GM18505 (cell line): ENCODE measurements around the gene ZNF207.
A peak's percentile ranks its signal among the peaks of the same experiment; 100 is the strongest.
"Not testable (repeated sequence)": the region's sequence is repeated elsewhere in the genome, so short reads cannot be mapped to it uniquely, and the experiment has no call there.

Experiments
- ATAC-seq: cut with Tn5 transposase; IDR thresholded peaks from one replicate; pipeline ENCODE4 v1.9.1; 2021; ENCODE audit not compliant: unreplicated experiment
- POLR2A ChIP-seq: IDR thresholded peaks from 4 replicates; pipeline ENCODE4 v1.6.1; 2011; ENCODE audit warnings: borderline replicate concordance; ENCODE audit not compliant: insufficient read depth, insufficient read length; ENCODE audit errors: extremely low read depth

ZNF207 gene

DNA sequence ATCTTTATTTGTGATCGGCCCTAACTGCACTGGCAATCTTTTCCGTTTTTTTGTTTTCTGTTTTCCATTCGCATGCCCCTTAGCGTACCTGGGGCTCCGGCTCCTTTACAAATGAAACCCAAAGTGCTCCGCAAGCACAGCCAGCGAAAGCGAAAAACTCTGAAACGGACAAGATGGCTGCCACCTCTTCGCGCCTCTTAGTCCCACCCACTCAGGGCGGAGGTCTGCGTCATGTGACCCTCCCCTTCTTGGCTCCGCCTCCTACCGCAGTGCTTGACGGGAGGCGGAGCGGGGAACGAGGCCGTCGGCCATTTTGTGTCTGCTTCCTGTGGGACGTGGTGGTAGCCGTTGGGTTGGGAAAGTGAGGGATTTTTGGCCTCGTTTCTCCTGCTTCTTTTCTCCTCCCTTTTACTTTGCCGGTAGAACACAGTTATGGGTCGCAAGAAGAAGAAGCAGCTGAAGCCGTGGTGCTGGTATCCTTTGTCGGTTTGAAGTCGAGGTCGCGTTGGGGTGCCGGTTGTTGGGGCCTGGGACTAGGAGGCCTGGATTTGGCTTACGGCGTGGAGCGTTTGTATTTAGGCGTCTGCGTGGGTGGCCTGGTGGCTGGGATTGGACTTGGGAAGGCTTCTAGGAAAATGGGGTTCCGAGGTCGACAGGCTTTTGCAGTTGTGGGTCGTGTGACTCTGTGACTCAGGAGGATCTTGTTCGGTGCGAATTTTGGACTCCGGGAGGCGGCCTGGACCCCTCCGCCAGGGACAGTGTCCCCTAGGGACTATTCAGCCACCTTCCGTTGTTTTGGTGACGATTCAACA is at the start of gene ZNF207:
TSS of gene ZNF207 (plus strand) at position 304 of the 812 bp plus-strand sequence. CDS start at position 433, 129 bp downstream.
- TF ChIP-seq POLR2A: peak; percentile 87
- peak; percentile 86 for ATAC-seq

DNA sequence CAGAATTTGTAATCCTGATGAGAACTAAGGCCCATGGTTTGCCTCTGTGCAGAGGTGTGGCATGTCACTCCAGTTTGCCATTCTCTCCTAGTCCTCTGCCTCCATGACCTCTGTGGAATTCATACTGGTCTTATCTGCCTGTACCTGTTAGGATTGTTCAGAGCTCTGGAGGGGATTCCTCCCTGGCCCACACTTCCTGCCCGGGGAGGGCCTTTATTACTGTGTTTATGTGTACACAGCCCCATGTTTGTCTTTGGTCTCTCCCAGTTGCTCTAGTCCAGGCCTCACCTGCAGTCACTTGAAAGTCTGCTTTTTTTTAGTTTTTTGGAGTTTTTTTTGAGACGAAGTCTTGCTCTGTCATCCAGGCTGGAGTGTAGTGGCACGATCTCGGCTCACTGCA is 47.9 kb upstream of the ZNF207 start:
- no peak for ATAC-seq

DNA sequence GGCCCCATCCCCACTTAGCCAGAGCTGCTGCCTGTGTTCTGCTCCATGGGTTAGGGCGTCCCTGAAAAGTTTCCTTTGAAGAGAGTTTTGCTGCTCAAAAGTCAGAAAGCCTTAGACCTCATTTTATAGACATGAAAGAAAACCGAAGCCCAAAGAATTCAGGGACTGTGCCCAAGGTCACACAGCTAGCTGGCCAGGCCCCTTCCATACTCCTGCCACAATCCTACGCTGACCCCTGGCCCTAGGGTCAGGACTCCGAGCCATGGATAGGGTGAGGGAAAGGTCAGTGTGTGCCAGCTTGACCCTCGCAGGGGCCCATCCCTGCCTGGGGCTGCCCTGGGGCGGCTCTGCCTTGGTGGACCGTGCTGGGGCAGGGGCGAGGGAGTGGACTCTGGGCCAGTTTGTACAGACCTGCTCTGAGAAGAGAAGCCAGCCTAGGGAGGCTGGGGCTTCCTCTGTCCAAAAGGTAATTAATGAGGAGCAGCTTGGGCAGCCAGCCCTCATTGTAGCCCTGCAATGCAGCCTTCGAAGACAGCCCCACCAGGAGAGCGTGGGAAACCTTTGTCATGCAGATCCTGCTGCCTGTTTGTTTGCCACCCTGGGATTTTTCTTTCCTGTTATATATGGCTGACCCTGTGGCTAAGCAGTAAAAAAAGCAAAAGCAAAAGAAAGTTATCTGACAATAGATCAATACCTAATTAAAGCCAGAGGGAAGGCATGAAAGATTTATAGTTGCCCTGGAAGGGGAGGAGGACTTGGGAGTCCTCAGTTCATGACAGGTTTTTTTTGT is 46.9 kb upstream of the ZNF207 start:
- ATAC-seq: no peak
- no peak for TF ChIP-seq POLR2A

More for the DNA sequence above, 47.9 kb upstream of the ZNF207 start:
- no peak for TF ChIP-seq POLR2A

DNA sequence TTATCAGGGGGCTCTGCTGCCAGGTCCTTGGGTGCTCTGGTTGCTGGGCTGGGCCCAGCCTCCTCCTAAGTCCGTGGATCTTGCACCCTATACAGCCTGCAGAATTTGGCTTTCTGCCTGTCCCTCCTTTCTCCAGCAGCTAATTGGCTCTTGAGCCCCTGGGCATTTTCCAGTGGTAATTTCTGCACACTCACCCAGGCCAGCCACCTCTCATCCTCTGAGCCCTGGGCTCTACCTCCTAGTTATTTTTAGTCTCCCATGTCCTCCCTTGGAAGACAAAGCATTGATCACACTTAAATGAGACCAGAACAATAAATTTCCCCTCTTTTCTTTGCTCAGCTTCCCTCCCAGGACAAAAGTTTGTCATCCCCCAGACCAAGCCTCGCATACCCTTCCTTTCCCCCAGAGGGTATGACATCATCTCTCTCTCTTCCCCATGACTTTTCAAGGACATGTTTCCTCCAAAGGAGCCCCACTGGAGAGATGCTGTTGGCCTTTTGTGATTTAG is 46.1 kb upstream of the ZNF207 start:
- no peak for ATAC-seq
- TF ChIP-seq POLR2A: no peak

DNA sequence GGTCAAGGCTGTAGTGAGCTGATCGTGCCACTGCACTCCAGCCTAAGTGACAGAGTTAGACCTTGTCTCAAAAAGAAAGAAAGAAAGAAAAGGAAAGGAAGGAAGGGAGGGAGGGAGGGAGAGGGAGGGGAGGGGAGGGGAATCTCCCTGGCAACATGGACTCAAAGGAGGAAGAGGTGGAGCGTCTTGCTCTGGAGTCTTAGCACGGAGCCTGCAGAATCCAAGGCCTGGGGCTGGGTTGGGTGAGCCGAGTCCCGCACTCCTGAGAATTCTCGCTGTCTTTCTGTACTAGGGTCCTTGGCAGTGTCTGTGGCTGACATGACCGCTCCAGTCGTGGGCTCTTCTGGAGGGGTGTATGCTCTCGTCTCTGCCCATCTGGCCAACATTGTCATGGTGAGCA is 44.9 kb upstream of the ZNF207 start:
- no peak for TF ChIP-seq POLR2A
- ATAC-seq: no peak

DNA sequence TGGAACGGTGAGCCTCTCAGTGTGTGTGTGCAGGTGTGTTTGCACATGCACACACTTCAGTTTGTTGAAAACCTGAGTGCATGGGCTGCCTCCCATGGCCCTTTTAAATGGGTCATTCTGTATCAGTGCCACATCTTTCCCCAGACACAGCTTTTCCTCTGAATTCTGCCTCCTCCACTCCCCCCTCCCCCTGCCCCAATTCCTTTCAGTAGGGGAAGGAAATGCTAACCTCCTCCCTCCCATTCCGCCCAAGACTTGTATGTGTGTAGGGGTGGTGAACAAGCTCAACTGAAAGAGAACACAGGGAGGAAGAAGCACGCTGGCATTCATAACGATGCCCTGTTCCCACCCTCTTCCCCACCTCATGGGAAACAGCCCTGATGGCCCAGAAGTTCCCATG is 42.3 kb upstream of the ZNF207 start:
- no peak for ATAC-seq
- TF ChIP-seq POLR2A: no peak

DNA sequence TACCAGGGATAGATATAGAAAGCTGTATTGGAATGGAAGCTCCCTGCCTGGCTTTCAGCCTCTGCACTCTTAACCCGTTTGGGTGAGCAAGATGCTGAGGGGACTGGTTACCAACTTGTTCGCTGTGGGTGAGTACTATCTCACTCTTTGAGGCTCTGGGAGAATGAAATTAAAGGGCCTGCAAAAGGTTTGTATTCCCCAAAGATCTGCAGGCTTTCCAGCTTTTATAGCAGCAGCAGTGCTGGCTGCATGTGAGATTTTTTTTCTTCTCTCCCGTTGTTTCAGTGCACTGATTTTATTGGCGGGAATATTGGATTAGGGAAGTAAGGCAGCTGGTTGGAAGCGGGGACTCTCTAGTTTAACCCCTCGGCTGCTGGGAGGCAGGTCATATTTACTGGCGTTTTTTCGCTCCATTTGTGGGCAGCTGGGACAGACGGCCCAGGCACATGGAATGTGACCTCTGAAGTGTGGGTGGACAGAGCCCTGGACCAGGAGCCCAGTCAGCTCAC is 38.9 kb upstream of the ZNF207 start:
- no peak for TF ChIP-seq POLR2A
- ATAC-seq: no peak

DNA sequence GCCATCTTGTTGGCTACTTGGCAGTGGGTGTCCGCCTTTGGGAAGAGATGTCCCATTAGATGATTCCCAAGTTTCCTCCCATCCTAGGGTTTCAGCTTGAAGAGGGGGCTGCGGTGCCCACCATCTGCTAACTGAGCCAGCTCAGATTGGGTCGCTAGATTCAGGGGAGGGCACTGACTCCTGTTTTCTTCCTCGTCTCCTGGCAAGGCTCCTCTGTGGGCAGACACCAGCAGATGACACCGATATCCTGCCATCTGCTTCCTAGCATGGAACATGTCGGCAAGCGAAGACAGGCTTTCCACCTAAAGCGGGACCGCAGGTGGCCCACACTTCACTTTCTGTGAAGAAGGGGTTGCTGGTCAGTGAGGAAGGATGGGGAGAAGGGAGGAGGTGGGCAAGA is 35.3 kb upstream of the ZNF207 start:
- TF ChIP-seq POLR2A: no peak
- ATAC-seq: no peak

DNA sequence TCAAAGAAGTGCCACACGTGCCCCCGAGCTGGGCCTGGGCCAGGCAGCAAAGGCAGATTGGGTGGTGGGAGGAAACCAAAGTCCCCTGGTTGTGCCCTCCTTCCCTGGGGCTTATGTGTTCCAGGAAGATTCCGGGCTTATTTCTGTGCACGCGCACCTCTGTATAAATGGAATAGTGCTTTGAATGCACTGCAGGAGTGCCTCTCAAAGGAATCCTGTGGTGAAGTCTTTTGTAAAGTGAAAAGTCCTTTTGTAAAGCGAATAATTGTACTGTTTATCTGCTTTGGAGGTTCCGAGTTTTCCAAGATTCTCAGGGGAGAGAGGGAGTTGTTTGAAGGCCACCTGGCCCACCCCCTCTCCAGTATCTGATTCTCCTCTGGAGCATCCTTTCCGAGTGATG is 34.8 kb upstream of the ZNF207 start:
- TF ChIP-seq POLR2A: no peak

DNA sequence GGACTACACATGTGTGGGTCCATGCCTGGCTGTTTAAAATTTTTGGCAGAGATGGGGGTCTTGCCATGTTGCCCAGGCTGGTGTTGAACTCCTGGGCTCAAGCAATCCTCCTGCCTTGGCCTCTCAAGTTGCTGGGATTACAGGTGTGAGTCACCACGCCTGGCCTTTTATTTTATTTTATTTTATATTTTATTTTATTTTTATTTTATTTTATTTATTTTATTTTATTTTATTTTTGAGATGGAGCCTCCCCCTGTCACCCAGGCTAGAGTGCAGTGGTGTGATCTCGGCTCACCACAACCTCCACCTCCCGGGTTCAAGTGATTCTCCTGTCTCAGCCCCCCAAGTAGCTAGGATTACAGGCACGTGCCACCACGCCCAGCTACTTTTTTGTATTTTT is 33.3 kb upstream of the ZNF207 start:
- not testable (repeated sequence) for ATAC-seq

More for the DNA sequence above, 34.8 kb upstream of the ZNF207 start:
- no peak for ATAC-seq

DNA sequence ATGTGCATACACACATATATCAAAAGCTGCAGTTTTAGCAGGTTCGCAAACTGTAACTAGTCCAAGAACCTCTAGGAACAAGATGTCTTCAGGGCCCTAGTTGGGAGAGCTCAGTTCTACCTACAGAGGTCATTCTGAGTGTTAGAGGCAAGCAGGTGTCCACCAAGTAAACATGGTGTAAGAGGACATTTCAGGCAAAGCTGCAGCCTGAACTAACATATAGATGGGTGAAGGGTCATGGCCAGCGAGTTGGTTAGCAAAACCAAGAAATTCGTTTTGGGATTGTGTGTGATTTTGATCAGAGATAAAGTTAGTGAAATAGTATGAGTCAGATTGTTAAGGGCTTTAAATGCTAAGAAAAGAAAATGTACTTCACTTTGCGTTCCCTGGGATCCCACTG is 32.6 kb upstream of the ZNF207 start:
- ATAC-seq: no peak
- no peak for TF ChIP-seq POLR2A

DNA sequence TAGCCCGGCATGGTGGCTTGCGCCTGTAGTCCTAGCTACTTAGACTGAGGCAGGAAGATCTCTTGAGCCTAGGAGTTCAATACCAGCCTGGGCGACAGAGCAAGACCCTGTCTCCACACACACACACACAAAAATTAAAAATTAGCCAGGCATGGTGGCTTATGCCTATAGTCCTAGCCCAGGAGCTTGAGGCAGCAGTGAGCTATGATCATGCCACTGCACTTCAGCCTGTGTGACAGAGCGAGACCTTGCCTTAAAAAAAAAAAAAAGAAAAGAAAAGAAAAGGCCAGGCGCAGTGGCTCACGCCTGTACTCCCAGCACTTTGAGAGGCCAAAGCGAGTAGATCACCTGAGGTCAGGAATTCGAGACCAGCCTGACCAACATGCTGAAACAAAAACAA is 31.9 kb upstream of the ZNF207 start:
- no peak for TF ChIP-seq POLR2A
- ATAC-seq: no peak

DNA sequence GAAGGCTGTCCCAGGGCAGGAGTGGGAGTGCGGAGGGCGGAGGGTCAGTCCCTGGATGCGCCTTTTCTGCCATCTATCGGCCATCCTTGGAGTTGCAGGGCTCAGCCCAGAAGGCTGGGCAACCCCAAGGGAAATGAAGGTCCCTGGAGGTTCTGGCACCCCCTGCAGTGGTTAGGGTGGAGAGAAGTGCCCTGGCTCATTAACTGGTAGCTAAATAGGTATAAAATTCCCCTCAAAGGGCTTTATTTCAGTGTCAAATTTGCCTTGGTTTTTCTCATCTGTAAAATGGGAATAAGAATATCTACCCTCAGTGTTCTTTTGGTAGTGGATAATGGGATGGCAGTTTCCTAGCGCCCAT is 30.4 kb upstream of the ZNF207 start:
- ATAC-seq: no peak
- TF ChIP-seq POLR2A: no peak

DNA sequence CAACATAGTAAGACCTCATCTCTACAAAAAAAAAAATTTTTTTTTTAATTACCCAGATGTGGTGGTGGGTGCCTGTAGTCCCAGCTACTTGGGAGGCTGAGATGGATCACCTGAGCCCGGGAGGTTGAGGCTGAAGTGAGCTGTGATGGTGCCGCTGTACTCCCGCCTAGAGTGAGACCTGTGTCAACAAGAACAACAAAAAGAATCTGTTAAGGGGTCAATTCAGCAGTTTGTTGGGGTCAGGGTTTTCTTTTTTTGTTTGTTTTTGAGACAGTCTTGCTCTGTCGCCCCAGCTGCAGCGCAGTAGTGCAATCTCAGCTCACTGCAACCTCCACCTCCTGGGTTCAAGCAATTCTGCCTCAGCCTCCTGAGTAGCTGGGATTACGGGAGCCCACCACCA is 29.9 kb upstream of the ZNF207 start:
- not testable (repeated sequence) for ATAC-seq
